ENCODE measurements around the gene CYB5R3. TPM values are rescaled to one million over a fixed set of nuclear protein-coding genes. Genes with fewer than 3 reads are reported as not detected.
"Not testable (repeated sequence)": the region's sequence is repeated elsewhere in the genome, so short reads cannot be mapped to it uniquely, and the experiment has no call there.

CYB5R3 gene
- total and polyA plus RNA-seq, 4 experiments from 2014 or later: 42.7 to 91.1 (median 44.8) TPM

DNA sequence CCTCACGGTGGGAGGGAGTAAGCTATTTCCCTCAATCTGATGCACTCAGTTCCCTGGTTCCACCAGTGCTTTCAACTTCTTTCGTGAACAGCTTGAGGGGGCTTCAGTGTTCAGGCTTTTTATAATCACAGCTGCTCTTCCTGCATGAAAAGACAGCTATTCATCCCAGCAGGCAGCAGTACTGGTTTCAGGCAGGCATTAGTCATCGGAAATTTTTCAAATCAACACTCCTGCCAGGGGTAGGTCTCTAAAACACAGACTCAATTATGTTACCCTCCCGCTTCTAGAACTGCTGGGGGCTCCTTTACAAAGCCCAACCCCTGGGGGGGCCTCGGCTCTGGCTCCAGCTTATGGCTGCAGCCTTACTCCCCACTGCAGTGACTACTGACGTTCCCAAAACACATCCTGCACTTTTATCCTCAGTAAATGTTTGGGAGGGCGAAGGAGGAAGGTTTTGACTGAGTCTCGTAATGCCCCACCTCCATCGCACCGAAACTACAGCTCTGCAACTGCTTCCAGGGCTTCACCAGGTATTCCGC, 40.3 kb downstream of the CYB5R3 start:
- Histone ChIP-seq H3K4me3 (ENCODE audit: low read length in 2 of 2) (no peak overlapping the region), H3K4me1 (ENCODE audit: insufficient read depth, low read length) (peaks cover 62% of the 10 kb centered on the region), H3K36me3 (ENCODE audit: insufficient read depth, low read length) (peaks cover 17% of the 10 kb centered on the region), H3K9me3 (ENCODE audit: control insufficient read depth in 1 of 2, low read length in 2 of 2) (no peaks in the 10 kb centered on the region), H3K27me3 (ENCODE audit: insufficient read depth, low read length) (no peaks in the 10 kb centered on the region), H3K27ac (ENCODE audit: low read depth, low read length) (no peak overlapping the region)
- H3K27ac Mint-ChIP-seq: peak overlapping the region in 2 of 7 donors; percentile 44 to 65
- H3K27me3 Mint-ChIP-seq: no peaks in the 10 kb centered on the region
- intact Hi-C loops (cut with micrococcal nuclease): no loop called here
- ChIA-PET POLR2A (ENCODE audit: partially characterized antibody) (interaction anchor here (1.5 to 2.2 kb wide), 2 partner anchors 13 to 24 kb away, joined by 4 to 6 read pairs; no protein-coding TSS in a partner anchor), CTCF (ENCODE audit: partially characterized antibody) (interaction anchor here (1.4 kb wide), 1 partner anchor 12 kb away, joined by 3 read pairs; no protein-coding TSS in a partner anchor)
- peaks cover 25 to 50% of the 10 kb centered on the region in 2 donors for H3K36me3 Mint-ChIP-seq
- H3K9me3 Mint-ChIP-seq: no peaks in the 10 kb centered on the region
- DNase-seq: no peak
- H3K4me1 Mint-ChIP-seq: peaks cover 36 to 84% (median 55%) of the 10 kb centered on the region in 4 donors
- H3K4me3 Mint-ChIP-seq: peak overlapping the region in 2 of 8 donors; percentile 35 to 54

- H3K4me1 Mint-ChIP-seq: peaks cover 36 to 82% (median 54%) of the 10 kb centered on the region in 4 donors
Observed at GRCh38 chr22:42608136-42608822, 40.9 kb downstream of the CYB5R3 start.

DNA sequence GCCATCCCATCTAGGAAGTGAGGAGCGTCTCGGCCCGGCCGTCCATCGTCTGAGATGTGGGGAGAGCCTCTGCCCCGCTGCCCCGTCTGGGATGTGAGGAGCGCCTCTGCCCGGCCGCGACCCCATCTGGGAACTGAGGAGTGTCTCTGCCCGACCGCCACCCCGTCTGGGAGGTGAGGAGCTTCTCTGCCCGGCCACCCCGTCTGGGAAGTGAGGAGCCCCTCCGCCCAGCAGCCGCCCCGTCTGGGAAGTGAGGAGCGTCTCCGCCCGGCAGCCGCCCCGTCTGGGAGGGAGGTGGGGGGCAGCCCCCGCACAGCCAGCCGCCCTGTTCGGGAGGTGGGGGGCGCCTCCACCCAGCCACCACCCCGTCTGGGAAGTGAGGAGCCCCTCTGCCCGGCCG, 41.6 kb downstream of the CYB5R3 start:
- CTCF ChIA-PET (ENCODE audit: partially characterized antibody); POLR2A ChIA-PET (ENCODE audit: partially characterized antibody): not testable (repeated sequence)

More at GRCh38 chr22:42608136-42608822, 40.9 kb downstream of the CYB5R3 start:
- no peak for DNase-seq
- Histone ChIP-seq H3K27me3 (ENCODE audit: insufficient read depth, low read length) (no peaks in the 10 kb centered on the region), H3K9me3 (ENCODE audit: control insufficient read depth in 1 of 2, low read length in 2 of 2) (no peaks in the 10 kb centered on the region), H3K27ac (ENCODE audit: low read depth, low read length) (no peak overlapping the region), H3K4me3 (ENCODE audit: low read length in 2 of 2) (no peak overlapping the region), H3K36me3 (ENCODE audit: insufficient read depth, low read length) (peaks cover 21% of the 10 kb centered on the region), H3K4me1 (ENCODE audit: insufficient read depth, low read length) (peaks cover 56% of the 10 kb centered on the region)
- peak overlapping the region in 1 of 7 donors; percentile 59 for H3K27ac Mint-ChIP-seq
- H3K36me3 Mint-ChIP-seq: peaks cover 26 to 53% of the 10 kb centered on the region in 2 donors
- ChIA-PET CTCF (ENCODE audit: partially characterized antibody) (interaction anchor here (1.4 kb wide), 1 partner anchor 13 kb away, joined by 3 read pairs; no protein-coding TSS in a partner anchor), POLR2A (ENCODE audit: partially characterized antibody) (interaction anchor here (1.5 to 2.2 kb wide), 2 partner anchors 12 to 23 kb away, joined by 4 to 6 read pairs; no protein-coding TSS in a partner anchor)
- peak overlapping the region in 1 of 8 donors; percentile 35 for H3K4me3 Mint-ChIP-seq
- intact Hi-C loops (cut with micrococcal nuclease): no loop called here
- no peaks in the 10 kb centered on the region for H3K9me3 Mint-ChIP-seq
- H3K27me3 Mint-ChIP-seq: no peaks in the 10 kb centered on the region

GRCh38 chr22:42604403-42604802, 44.8 kb downstream of the CYB5R3 start:
- no peaks in the 10 kb centered on the region for H3K9me3 ChIP-seq (ENCODE audit: control insufficient read depth in 1 of 2, low read length in 2 of 2)
- Mint-ChIP-seq H3K27ac (peak overlapping the region in 1 of 7 donors; percentile 42), H3K36me3 (peaks cover 40 to 63% of the 10 kb centered on the region in 2 donors), H3K9me3 (no peaks in the 10 kb centered on the region), H3K27me3 (no peaks in the 10 kb centered on the region), H3K4me3 (no peak overlapping the region), H3K4me1 (peaks cover 18 to 57% (median 27%) of the 10 kb centered on the region in 4 donors)
- ChIA-PET POLR2A (ENCODE audit: partially characterized antibody) (no interaction called here), CTCF (ENCODE audit: partially characterized antibody) (no interaction called here)
- H3K27ac ChIP-seq (ENCODE audit: low read depth, low read length): no peak overlapping the region
- peaks cover 53% of the 10 kb centered on the region for H3K36me3 ChIP-seq (ENCODE audit: insufficient read depth, low read length)
- intact Hi-C loops (cut with micrococcal nuclease): no loop called here
- peaks cover 18% of the 10 kb centered on the region for H3K4me1 ChIP-seq (ENCODE audit: insufficient read depth, low read length)
- H3K4me3 ChIP-seq (ENCODE audit: low read length in 2 of 2): no peak overlapping the region
- H3K27me3 ChIP-seq (ENCODE audit: insufficient read depth, low read length): no peaks in the 10 kb centered on the region
- no peak for DNase-seq

More for the DNA sequence above, 41.6 kb downstream of the CYB5R3 start:
- H3K27me3 Mint-ChIP-seq; H3K9me3 Mint-ChIP-seq; H3K4me3 ChIP-seq (ENCODE audit: low read length in 2 of 2); DNase-seq; intact Hi-C loops (cut with micrococcal nuclease); H3K27ac ChIP-seq (ENCODE audit: low read depth, low read length); H3K27ac Mint-ChIP-seq; H3K4me3 Mint-ChIP-seq; H3K27me3 ChIP-seq (ENCODE audit: insufficient read depth, low read length); H3K9me3 ChIP-seq (ENCODE audit: control insufficient read depth in 1 of 2, low read length in 2 of 2): not testable (repeated sequence)
- peaks cover 50% of the 10 kb centered on the region for H3K4me1 ChIP-seq (ENCODE audit: insufficient read depth, low read length)
- Mint-ChIP-seq H3K4me1 (peaks cover 30 to 82% (median 49%) of the 10 kb centered on the region in 4 donors), H3K36me3 (peaks cover 28 to 55% of the 10 kb centered on the region in 2 donors)
- peaks cover 27% of the 10 kb centered on the region for H3K36me3 ChIP-seq (ENCODE audit: insufficient read depth, low read length)

- Histone ChIP-seq H3K27me3 (ENCODE audit: insufficient read depth, low read length) (no peaks in the 10 kb centered on the region), H3K27ac (ENCODE audit: low read depth, low read length) (no peak overlapping the region), H3K4me1 (ENCODE audit: insufficient read depth, low read length) (peaks cover 8% of the 10 kb centered on the region), H3K9me3 (ENCODE audit: control insufficient read depth in 1 of 2, low read length in 2 of 2) (no peaks in the 10 kb centered on the region), H3K36me3 (ENCODE audit: insufficient read depth, low read length) (peaks cover 55% of the 10 kb centered on the region), H3K4me3 (ENCODE audit: low read length in 2 of 2) (no peak overlapping the region)
- Mint-ChIP-seq H3K27me3 (no peaks in the 10 kb centered on the region), H3K36me3 (peaks cover 49 to 67% of the 10 kb centered on the region in 2 donors), H3K4me3 (no peak overlapping the region), H3K27ac (peak overlapping the region in 5 of 7 donors; percentile 9 to 82 (median 42)), H3K4me1 (peaks cover 13 to 48% (median 23%) of the 10 kb centered on the region in 4 donors), H3K9me3 (no peaks in the 10 kb centered on the region)
- DNase-seq: no peak
- ChIA-PET POLR2A (ENCODE audit: partially characterized antibody) (no interaction called here), CTCF (ENCODE audit: partially characterized antibody) (no interaction called here)
- intact Hi-C loops (cut with micrococcal nuclease): no loop called here
Observed at GRCh38 chr22:42603427-42603826, 45.8 kb downstream of the CYB5R3 start.

DNA sequence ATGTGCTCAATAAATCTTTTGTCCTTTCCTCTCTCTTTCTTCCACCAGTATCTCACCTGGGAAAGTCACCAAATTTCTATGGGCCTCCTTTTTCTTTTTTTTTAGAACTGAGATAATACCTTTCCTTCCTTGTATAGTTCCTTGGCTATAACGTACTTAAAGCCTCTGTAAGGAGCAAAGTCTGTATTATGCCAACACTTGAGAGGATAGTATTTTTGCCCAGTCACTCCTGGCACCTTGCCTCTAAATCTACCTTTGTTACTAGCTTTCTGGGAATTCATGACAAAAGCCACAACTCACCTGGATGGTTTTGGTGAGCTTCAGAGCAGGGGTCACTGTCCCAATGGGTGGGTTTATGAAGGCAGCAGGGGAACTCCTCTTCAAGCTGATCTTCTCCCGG, 46.7 kb downstream of the CYB5R3 start:
- Mint-ChIP-seq H3K9me3 (no peaks in the 10 kb centered on the region), H3K36me3 (peaks cover 50 to 67% of the 10 kb centered on the region in 2 donors), H3K4me1 (peaks cover 12 to 46% (median 21%) of the 10 kb centered on the region in 4 donors), H3K4me3 (no peak overlapping the region), H3K27ac (no peak overlapping the region), H3K27me3 (no peaks in the 10 kb centered on the region)
- ChIA-PET POLR2A (ENCODE audit: partially characterized antibody) (no interaction called here), CTCF (ENCODE audit: partially characterized antibody) (no interaction called here)
- Histone ChIP-seq H3K4me3 (ENCODE audit: low read length in 2 of 2) (no peak overlapping the region), H3K27ac (ENCODE audit: low read depth, low read length) (no peak overlapping the region), H3K27me3 (ENCODE audit: insufficient read depth, low read length) (no peaks in the 10 kb centered on the region), H3K9me3 (ENCODE audit: control insufficient read depth in 1 of 2, low read length in 2 of 2) (no peaks in the 10 kb centered on the region), H3K36me3 (ENCODE audit: insufficient read depth, low read length) (peaks cover 57% of the 10 kb centered on the region), H3K4me1 (ENCODE audit: insufficient read depth, low read length) (peaks cover 8% of the 10 kb centered on the region)
- intact Hi-C loops (cut with micrococcal nuclease): no loop called here
- no peak for DNase-seq

DNA sequence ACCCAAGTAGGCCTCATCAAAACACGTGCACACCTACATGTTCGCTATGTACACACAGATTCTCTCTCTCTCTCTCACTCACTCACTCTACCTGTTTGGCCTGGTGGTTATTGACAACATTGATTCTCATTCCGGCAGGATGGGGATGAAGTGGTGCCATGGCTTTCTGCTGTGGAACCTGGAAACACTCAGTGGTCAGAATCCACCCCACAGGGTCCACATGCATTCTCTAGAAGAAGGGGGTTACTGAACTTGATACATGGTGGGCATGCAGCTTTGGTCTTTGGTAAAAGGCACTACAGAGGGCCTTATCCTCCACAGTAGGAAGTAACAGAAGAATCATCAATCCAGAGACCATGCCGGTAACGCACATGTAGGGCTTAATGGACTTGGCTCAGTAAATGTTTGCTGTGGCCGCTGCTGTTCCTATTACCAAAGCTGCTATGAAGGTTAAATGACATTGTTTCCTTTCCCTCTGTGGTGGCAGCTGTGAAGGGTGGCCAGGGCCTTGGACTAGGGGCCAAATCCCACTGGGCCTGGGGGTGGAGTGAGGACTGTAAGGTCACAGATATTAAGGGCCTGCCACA, 47.2 kb downstream of the CYB5R3 start:
- Histone ChIP-seq H3K36me3 (ENCODE audit: insufficient read depth, low read length) (peaks cover 62% of the 10 kb centered on the region), H3K4me3 (ENCODE audit: low read length in 2 of 2) (no peak overlapping the region), H3K4me1 (ENCODE audit: insufficient read depth, low read length) (peaks cover 8% of the 10 kb centered on the region), H3K27me3 (ENCODE audit: insufficient read depth, low read length) (no peaks in the 10 kb centered on the region), H3K27ac (ENCODE audit: low read depth, low read length) (no peak overlapping the region), H3K9me3 (ENCODE audit: control insufficient read depth in 1 of 2, low read length in 2 of 2) (no peaks in the 10 kb centered on the region)
- H3K27ac Mint-ChIP-seq: peak overlapping the region in 1 of 7 donors; percentile 43
- ChIA-PET POLR2A (ENCODE audit: partially characterized antibody) (no interaction called here), CTCF (ENCODE audit: partially characterized antibody) (no interaction called here)
- peaks cover 12 to 43% (median 21%) of the 10 kb centered on the region in 4 donors for H3K4me1 Mint-ChIP-seq
- H3K27me3 Mint-ChIP-seq: no peaks in the 10 kb centered on the region
- H3K4me3 Mint-ChIP-seq: no peak overlapping the region
- intact Hi-C loops (cut with micrococcal nuclease): no loop called here
- DNase-seq: no peak
- no peaks in the 10 kb centered on the region for H3K9me3 Mint-ChIP-seq
- H3K36me3 Mint-ChIP-seq: peaks cover 55 to 72% of the 10 kb centered on the region in 2 donors
